Endometrial microvascular endothelial cells (primary cell): ENCODE measurements around the gene MYCN. TPM values are rescaled to one million over a fixed set of nuclear protein-coding genes. Genes with fewer than 3 reads are reported as not detected.
"Not testable (repeated sequence)": the region's sequence is repeated elsewhere in the genome, so short reads cannot be mapped to it uniquely, and the experiment has no call there.

Source experiments
- in situ Hi-C: cut with HindIII; loops from 2 replicates; pipeline ENCODE4 v1.10.0; 2017; ENCODE audit warnings: low sequenced_read_pairs, low pct_unique_long_range_greater_than_20kb; ENCODE audit errors: inconsistent ontology term
- total RNA-seq: library from RNA; depleted of rRNA; stranded (reverse); fragments of >200 nt; gene quantifications from one replicate; pipeline ENCODE4 v1.2.3, GENCODE V29; 2015; ENCODE audit errors: inconsistent ontology term

Gene MYCN
- total RNA-seq, 1 donor from 2014 or later = not detected

DNA sequence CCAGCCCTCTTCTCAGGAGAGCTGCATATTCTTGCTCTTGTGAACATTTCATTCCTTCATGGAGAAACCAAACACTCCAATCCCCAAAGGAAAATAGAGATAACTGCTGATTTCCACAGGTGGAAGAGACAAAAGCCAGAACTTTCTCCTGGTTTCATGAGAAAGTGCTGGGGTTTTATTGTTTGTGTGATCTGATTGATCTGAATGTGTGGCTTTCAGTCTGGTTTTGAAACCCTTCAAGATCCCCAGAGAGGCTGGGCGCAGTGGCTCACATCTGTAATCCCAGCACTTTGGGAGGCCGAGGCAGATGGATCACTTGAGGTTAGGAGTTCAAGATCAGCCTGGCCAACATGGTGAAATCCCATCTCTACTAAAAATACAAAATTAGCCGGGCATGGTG lies 11.3 kb upstream of the MYCN start:
- in situ Hi-C loops = not testable (repeated sequence)

GRCh38 chr2:15929861-15930260 lies 10.5 kb upstream of the MYCN start:
- in situ Hi-C loops = no loop called here

- in situ Hi-C loops = no loop called here
Observed at GRCh38 chr2:15930589-15931318, 9.6 kb upstream of the MYCN start.

GRCh38 chr2:15931319-15931890 lies 8.9 kb upstream of the MYCN start:
- in situ Hi-C loops = no loop called here

GRCh38 chr2:15931950-15932349 lies 8.4 kb upstream of the MYCN start:
- in situ Hi-C loops = no loop called here

GRCh38 chr2:15932394-15933183 lies 7.8 kb upstream of the MYCN start:
- in situ Hi-C loops = no loop called here

DNA sequence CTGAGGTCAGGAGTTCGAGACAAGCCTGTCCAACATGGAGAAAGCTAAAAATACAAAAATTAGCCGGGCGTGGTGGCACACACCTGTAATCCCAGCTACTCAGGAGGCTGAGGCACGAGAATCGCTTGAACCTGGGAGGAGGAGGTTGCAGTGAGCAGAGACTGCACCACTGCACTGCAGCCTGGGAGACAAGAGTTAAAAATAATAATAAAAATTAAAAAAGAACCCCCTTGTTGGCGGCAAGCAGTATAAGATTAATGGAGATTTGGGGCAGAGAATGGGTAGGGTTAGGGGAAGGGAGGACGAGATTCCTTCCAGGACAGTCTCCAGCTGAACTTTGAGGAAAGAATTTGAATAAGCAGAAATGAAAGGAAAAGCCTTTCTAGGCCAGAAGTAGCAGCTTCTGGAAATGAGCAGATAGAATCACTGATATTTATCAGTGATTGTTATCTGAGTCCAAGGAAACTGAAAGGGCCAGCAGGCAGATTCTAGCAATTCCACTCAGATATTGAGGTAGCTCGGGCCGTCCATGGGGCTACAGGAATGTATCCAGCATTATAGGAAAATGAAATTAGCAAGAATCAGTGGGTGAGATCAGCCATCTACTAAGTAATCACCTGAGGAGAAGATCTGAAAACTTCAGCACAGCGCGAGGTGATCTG lies 7.0 kb upstream of the MYCN start:
- in situ Hi-C loops = no loop called here

DNA sequence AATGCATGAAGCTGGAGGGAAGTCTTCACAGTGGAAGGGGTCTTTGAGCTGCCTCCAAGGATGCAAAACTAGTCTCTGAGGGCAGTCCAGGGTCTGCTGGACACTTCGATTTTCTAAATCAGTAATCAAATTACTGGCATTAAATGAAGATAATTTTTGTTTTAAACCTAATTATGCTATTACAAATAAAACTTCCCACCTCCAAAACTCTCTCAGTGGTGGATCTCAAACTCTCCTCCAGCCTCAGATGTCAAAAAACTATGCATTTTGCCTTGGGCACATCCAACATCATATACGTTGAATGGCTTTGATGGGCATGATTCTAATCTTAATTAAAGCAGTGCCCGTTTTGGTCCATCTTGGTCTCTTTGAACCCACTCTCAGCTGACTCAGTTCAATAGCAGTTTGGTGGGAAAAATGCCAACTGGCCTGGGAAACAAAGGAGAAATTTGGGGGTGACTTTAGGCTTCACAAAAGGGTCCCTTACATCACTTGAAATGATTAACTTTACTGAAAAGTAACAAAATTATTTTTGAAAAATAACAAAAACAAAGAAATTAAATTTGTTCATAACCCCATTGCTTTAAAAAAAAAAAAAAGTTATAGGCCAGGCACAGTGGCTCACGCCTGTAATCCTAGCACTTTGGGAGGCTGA lies 5.9 kb upstream of the MYCN start:
- in situ Hi-C loops = no loop called here

DNA sequence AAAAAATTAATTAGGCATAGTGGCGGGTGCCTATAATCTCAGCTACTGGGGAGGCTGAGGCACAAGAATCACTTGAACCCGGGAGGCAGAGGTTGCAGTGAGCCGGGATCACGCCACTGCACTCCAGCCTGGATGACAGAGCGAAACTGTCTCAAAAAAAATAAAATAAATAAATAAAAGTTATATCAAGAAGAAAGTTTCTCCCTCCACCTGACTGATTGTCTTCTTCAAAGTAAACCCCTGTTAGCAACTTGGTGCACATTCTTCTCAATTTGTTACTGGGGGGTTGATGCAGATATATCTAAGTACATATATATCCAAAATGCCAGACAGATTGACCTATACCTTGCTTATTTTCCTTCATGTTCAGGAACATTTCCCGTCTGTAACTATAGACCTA lies 5.2 kb upstream of the MYCN start:
- in situ Hi-C loops = no loop called here

DNA sequence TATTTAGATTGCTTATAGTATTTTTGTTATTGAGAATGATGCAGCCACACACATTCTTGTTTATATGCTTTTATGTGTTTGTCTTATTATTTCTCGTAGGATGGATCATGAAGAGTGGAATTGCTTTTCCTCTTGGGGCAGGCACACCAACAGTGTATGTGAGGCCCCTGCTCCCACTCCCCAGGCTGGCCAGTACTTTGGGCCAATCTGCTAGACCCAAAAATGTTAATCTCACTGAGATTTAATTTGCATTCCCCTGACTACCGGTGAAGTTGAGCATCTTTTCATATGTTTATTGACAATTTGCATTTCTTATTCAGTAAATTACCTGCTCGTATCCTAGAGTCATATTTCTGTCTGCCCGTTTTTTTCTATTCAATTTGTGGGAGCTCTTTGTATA lies 4.7 kb upstream of the MYCN start:
- in situ Hi-C loops = no loop called here

GRCh38 chr2:15936277-15937104 lies 3.9 kb upstream of the MYCN start:
- in situ Hi-C loops = no loop called here

DNA sequence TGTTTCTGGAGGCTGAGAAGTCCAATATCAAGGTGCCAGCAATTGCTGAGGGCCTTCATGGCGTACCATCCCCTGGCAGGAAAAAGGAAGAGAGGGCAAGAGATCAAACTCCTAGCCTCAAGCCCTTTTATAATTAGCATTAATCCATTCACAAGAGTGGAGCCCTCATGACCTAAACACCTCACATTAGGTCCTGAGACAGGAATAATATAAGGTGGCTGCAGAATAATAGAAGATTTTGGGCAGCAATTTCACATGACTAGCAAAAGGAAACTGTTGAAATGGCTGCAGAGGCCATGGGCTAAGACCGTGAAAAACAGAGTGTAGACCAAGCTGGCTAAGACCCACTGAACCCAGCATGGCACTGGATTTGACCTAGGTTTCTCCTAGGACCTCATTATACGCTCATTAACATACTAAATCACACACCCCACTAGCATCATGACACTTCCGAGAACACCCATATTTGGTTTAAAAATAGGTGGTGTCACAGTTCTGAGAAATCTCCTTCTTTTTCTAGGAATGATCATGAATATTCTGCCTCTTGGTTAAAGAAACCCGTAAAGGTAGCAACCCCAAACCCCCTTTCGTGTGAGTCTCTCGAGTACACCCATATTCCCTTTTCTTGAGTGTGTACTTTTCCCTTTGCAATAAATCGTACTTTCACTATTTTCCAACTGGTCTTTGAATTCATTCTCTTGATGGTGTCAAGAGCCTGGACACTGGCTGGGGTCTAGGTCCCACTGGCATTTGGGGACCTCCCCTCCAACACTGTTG lies 3.1 kb upstream of the MYCN start:
- in situ Hi-C loops = no loop called here

DNA sequence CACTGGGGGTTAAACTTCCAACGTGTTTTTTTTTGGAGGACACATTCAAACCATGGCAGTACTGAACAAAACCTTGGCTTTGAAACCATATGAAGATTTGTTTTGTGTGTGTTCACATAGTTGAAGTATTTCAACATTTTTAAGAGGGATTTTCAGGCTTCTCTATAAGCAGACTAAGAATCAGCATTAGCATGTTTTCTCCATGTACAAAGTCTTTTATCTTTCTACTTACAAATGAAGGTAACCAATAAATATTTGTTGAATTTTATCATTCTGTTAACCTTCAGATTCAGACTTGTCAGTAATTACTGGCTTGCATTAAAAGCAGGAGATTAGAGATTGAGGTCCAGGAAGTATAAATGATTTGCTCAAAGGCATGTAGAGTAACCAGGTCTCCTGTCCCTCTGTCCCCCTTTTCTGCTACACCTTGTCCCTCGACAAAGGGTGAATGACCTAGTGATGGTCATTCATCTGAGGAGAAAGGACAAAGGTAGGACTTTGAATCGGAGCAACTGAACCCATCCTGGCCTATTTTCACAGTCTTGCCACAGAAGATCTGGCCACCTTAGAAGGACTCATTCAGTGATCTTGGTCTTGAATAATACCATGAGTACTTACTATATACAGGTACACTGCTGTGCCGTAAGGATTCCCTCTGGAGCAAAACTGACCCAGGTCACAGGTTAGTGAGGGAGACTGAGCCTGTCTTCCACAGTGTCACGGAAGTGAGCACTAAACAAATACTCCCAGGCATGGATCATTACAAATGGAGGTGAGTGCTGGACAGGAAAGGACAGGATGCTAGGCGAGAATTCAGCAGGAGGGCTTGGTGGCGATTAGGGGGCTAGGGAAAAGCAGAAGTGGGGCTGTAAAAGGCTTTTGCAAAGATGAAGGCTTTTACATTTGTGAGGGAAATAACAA lies 2.2 kb upstream of the MYCN start:
- in situ Hi-C loops = no loop called here

DNA sequence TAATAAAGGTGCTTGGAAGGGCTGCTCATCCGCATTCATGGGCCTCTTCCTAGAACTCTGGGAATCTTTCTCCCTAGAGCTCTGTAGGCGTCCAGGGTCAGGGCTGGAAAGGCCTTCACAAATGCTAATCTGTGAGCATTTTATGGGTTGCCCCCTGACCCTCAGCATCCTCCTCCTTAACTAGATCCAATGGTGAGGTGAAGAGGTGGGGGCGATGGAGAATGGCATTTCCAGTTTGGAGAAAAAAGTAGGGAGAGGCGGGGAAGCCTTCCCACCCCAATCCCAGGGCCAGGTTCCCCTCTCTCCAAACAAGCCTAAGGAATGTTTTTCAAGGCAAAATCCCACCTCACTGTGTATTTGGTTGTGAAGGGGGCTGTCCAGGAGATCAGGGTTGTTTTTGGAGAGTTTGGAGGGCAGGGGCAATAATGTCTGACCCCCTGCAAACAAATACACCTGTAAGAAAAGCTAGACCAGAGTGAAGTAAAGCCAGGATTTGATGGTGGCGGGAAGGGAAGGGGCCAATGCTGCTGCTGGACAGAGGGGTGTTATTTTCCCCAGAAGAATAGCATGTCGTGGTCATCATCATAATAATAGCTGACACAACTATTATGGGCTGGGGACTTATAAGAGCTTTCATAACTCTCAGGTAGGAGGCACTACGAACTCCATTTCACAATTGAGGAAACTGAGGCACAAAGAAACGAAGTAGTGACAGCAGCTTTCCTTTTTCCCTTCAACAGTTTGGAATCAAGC lies 1.4 kb upstream of the MYCN start:
- in situ Hi-C loops = no loop called here

GRCh38 chr2:15939556-15939853 lies 845 bp upstream of the MYCN start:
- in situ Hi-C loops = no loop called here
